GM19397 (cell line): ENCODE results near the gene YPEL3.
A peak's percentile ranks its signal among the peaks of the same experiment; 100 is the strongest.

Experiments used
- ATAC-seq: cut with Tn5 transposase; IDR thresholded peaks from one replicate; pipeline ENCODE4 v1.9.1; 2021; ENCODE audit warnings: mild to moderate bottlenecking, moderate library complexity; ENCODE audit not compliant: unreplicated experiment

The YPEL3 gene

DNA sequence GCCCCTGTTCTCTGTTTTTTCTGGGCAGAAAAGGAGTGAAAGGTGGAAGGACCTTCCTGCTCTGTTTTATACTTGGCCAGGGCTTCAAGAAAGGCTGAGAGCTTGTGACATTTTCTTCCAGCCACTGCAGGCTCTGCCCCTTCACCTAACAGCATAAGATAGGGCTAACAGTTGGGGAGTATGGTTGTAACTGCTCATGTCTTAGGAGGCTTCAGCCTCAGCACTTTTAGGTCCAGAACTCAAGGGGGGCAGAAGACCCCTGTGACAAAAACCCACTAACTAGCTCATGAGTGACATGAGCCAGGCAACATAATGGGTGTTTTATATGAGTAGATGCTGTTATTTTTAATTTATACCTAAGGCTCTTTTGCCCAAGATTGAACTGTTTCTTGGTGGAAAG lies 25.5 kb downstream of the YPEL3 start:
- no peak for ATAC-seq

DNA sequence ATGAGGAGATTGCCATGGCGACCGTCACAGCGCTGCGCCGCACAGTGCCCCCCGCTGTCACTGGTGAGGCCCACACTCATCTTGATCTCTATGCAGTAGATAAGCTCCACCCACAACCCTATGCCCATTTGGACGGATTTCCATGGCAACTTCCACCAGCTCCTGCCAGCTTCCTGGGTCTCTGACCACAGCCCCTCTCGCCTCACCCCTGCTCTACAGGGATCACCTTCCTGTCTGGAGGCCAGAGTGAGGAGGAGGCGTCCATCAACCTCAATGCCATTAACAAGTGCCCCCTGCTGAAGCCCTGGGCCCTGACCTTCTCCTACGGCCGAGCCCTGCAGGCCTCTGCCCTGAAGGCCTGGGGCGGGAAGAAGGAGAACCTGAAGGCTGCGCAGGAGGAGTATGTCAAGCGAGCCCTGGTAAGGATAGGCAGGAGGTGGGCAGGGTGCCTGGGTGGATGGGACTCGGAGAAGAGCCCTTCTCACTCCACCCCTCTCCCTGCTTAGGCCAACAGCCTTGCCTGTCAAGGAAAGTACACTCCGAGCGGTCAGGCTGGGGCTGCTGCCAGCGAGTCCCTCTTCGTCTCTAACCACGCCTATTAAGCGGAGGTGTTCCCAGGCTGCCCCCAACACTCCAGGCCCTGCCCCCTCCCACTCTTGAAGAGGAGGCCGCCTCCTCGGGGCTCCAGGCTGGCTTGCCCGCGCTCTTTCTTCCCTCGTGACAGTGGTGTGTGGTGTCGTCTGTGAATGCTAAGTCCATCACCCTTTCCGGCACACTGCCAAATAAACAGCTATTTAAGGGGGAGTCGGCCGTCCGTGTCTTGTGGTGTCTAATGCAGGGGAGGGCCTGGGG lies 26.2 kb downstream of the YPEL3 start:
- ATAC-seq: no peak

DNA sequence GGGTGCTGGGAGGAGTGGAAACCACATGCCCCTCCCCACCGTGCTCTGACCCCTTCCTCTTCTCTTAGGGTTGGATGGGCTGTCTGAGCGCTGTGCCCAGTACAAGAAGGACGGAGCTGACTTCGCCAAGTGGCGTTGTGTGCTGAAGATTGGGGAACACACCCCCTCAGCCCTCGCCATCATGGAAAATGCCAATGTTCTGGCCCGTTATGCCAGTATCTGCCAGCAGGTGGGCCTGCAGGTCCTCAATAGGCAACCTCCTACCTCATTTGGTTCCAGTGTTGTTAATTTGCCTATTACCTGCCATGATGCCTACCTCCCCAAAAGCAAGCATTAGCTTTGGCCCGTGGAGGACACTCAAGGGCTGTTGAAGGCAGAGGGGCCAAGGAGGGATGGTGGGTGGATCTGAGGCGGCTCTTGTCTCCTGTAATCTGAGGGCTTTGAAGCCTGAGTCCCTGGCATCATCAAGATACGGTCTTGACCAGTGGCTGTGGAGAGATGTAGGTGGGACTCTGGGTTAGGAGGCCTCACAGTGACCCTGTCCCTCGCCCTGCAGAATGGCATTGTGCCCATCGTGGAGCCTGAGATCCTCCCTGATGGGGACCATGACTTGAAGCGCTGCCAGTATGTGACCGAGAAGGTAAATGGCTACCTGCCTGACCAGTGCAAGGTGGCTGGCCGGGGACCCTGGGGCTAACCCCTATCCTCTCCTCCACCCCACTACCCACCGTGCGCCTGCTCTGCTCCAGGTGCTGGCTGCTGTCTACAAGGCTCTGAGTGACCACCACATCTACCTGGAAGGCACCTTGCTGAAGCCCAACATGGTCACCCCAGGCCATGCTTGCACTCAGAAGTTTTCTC lies 27.0 kb downstream of the YPEL3 start:
- ATAC-seq: no peak

DNA sequence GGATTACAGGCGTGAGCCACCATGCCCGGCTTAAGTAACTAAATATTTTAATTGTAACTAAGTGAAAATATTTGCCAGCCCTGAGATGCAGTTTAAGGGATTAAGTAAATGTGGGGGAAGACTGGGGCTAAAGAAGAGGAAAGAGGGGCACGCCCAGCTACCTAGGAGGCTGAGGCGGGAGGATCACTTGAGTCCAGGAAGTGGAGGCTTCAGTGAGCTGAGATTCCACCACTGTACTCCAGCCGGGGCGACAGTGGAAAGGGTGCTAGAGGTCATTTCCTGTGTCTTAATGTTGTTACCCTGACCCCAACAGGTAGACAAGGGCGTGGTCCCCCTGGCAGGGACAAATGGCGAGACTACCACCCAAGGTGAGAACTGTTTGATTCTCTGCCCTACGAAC lies 27.7 kb downstream of the YPEL3 start:
- no peak for ATAC-seq

DNA sequence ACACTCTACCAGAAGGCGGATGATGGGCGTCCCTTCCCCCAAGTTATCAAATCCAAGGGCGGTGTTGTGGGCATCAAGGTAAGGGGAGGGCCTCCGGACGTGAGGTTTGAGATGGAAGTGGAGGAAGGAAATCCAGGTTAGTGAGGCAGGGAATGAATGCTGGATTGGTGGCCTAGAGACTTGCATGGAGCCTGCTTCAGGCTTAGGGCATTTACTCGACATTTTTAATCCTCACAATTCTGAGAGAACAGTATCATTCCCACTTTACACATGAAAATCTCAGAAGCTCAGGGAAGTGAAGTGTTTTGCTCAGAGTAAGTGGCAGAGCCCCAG lies 28.5 kb downstream of the YPEL3 start:
- no peak for ATAC-seq

DNA sequence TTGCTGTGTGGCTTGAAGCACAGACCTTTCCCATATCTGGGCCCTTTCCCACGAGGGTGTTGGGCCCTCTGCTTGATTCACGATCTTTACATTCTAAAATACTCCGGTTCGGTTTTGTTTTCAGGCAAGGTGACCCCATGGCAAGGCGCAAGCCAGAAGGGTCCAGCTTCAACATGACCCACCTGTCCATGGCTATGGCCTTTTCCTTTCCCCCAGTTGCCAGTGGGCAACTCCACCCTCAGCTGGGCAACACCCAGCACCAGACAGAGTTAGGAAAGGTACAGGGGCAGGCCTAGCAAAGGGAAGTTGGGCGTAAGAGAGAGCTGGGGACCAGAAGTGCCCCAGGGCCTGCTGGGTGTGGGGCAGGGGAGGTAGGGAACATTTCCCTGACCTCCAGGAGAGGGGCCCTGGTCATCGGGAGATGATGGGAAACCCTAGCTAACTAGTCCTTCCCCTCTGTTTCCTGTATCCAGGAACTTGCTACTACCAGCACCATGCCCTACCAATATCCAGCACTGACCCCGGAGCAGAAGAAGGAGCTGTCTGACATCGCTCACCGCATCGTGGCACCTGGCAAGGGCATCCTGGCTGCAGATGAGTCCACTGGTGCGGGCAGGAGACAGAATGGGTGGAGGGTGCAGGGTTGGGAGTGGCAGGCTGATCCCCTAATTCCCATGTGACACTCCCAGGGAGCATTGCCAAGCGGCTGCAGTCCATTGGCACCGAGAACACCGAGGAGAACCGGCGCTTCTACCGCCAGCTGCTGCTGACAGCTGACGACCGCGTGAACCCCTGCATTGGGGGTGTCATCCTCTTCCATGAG lies 29.0 kb downstream of the YPEL3 start:
- ATAC-seq: no peak

DNA sequence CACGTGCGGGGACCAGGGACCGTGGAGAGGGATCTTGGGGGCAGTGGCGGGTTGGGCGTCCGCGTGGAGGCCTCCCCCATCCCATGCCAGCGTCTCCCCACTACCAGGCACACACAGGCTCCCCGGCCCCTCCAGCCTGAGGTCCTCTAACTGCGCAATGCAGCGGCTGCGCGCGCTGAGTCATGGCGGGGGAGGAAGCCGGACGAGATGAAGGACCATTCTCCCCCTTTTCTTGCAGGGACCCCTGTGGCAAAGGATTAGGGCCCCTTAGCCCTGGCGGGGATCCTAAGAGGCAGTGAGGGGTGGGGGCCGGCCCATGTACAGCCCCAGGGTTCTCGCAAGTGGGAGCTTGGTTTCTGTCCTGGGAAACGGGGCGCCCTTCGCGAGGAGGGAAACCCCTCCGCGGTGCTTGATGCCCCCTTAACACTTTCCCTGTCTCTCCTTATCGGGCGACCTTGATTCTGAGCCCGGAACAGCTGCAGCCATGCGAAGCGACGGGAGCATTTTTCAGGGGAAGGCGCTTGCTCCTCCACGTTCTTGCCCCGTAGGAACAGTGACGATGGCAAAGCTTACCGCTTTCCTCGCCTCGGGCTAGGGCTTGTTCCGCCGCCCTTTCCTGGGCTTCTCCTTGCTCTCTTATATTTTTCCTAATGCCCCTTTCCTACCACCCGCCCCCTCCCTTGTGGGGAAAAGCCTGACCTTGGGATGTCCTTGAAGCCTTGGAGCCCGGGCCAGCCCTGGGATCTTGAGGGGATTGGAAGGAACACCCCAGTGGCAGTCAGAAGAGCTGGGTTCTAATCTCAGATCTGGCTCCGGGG lies 29.9 kb downstream of the YPEL3 start:
- peak; percentile 1 for ATAC-seq

DNA sequence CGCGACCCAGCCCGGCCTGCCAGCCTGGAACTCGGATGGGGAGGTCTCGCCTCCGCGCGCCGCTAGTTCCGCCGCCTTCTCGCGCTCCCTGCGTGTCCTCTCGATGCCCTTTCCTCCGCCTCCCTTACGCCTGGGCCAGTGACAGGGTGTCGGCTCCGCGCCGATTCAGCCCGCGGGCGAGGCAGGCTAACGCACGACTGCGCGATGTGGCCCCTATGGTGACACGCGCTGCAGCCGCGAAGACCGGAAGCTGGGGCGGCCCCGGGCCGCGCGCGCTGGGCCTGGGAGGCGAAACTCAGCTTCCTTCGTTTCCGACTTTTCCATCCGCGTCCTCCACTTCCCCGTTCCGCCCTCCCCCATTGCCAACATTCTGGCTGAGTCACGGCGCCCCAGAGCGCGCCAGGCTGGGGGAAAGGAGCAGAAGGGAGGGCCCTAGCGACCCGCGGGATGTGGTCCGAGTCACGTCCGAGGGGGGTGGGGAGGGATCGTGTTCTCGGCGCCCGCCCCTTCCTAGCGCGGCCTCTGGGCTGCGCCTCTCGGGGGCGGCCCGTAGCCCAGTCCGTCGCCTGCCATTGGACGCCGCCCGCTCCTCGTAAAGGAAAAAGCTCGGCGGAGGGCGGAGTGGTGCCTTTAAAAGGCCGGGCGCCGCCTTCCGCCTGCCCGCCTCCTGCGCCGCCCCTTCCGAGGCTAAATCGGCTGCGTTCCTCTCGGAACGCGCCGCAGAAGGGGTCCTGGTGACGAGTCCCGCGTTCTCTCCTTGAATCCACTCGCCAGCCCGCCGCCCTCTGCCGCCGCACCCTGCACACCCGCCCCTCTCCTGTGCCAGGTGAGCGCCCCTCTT lies 30.7 kb downstream of the YPEL3 start, which contains the start of gene ALDOA:
Gene ALDOA (plus strand): TSS at position 659 of the 841 bp plus-strand sequence. CDS start 1,138 bp downstream, outside the sequence.
- peak; percentile 77 for ATAC-seq

DNA sequence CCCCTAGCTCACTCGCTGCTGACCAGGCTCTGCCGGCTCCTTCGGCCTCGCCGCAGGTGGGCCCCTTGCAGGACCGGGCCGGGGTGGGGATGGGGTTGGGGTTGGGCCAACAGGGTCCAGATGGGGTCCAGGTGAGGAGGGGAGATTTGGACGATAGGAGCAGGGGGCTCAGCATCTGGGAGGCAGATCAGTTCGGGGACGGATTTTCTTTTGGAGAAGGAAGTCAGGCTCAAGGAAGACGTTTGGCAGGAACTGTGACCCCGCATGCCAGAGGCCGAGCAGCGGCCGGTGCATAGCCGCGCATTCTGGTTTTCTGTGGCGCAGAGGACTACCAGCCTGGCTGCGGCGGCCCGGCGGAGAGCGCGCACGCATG lies 31.3 kb downstream of the YPEL3 start:
- ATAC-seq: peak; percentile 2

DNA sequence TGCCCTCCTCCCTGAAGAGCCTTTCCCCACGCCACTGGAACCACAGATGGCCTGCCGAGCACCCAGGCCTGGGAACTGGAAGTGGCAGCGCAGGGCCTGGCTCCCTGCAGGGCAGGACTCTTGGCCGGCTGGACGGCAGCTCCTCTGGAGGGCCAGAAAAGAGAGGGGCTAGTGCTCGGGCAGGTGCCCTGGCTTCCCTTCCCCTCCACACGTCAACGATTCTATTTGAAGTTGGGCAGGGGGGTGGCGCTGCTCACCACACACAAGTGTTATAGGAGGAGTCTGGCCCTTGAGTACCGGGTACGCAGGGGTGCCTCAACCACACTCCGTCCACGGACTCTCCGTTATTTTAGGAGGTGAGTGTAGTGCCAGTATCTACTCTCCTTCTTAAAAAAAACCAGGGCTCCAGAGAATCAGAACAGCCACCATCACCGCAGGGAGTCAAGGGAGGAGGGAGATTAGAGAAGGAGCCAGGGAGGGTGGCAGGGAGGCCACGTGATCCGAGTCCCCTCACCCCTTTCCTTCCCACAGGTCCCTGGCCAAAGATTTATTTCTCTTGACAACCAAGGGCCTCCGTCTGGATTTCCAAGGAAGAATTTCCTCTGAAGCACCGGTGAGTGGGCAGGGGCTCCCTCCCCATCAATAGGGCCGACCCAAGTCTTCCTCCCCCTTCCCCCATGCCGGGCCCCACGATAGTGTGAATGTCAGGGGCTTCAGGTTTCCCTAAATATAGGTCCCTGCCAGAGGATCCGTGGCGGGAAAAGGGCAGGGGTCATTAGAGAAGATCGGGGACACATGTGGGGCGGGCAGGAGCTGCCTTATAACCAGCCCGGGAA lies 31.9 kb downstream of the YPEL3 start:
- ATAC-seq: no peak

DNA sequence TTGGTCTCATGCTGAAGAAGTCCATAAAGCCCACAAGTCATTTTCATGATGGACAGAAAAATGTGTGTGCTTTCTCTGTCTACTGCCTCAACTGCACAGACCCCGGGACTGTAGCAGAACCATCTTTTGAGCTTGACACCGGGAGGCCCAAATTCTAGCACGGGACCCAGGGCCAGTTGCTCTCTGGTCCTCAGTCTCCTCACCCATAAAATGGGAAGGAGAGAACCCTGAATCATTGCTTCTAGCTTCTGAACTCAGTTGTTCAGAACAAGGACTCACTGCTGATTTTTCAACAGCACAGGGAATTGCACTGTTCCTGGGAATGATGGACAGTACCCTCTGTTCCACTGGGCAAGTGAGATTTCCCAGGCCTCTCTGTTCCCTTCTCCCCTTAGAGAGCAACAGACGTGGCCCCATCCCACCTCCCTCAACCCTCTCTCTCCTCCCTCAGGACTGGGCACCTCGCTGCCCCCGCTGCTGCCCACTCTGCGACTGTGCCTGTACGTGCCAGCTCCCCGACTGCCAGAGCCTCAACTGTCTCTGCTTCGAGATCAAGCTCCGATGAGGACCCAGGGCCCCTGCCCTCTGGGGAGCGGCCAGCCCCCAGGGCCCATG lies 32.6 kb downstream of the YPEL3 start:
- ATAC-seq: no peak

DNA sequence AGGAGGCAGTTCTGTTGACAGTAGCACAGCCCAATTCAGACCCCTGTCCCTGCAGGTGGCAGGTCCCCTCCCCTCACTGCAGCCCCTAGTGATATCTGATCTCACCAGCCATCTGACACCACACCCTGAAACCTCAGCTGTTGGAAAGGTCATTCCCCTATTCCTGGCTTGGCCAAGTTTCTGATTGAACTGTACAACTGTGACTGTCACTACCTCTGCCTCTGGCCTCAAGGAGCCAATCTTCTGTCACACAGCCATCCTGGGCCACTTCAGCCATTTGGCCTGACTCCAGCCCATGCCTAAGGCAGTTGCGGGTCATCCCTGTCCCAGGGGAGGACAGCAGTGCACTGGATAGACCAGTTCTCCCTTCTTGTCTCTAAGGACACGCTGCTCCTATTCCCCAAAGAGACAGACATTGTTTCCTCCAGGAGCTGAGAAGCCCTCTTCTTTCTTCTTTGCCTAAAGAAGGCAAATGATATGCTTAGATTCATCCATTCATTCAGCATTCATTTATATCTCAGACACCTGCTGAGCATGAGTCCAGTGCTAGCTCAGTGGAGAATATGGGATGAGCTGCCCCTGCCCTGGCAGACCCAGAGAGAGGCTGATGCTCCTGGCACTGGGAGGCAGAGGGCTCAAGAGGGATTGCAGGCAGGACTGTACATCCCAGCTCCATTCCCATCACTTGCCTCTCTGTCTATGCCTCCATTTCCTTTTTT lies 35.0 kb downstream of the YPEL3 start:
- ATAC-seq: no peak

DNA sequence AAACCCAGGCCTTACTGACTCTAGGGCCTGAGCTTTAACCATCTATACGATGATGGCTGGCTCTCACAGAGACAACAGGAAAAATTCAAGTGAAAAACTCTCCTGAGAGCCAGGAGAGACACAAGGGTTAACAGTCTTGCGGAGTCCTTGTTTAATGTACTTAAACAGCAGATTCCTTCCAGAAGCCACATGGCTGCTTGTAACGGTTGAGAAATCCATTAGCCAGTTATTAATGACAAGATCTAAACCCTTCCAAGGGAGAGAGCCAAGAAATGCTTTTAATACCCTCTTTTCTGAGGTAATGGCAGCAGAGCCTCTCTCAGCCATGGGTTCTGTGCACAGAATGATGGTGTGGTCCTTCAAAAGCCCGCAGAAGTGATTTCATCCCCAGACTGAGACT lies 35.7 kb downstream of the YPEL3 start:
- ATAC-seq: no peak

DNA sequence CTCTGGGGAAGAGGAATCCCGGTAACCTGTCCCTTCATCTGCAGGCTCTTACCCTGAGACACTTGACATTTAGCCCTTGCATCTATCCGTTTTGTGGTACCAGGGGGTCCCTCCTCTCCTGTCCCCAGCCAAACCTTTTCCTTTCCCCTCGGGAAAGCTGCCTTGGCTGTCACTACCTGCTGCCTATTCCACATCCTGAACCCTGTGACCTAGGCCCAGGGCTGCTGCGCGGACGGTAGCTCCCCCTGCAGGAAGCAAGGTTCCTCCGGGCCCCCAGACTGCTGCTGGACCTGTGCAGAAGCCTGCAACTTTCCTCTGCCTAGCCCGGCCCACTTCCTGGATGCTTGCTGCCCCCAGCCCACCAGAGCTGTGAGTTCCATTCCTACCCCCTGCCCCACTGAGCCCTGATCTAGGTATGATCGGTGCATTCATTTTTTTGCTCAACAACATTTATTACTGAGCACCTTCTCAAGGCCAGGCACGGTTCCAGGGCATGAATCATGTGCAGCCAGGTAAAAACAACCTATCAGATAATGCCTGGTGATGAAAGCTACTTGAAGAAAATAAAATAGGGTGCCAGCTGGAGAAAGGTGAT lies 41.0 kb downstream of the YPEL3 start:
- no peak for ATAC-seq

DNA sequence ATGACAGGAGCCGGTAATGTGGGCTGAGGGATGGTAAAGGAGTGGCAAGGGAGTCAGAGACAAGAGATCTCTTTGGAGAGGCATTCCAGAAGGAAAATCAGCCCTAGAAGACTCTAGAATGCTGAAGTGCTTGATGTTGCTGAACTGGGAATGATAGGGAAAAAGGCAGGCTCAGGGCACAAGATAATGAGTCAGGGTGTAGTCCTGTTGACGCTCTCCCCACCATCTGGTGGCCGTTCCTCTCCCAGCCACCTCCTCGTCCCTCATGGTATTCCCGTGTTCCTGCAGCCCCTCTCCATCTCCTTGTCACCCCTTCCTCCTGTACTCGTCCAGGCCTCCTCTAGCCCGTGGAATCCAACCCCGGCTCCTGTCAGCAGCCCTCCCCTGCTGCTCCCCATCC lies 41.6 kb downstream of the YPEL3 start:
- no peak for ATAC-seq

DNA sequence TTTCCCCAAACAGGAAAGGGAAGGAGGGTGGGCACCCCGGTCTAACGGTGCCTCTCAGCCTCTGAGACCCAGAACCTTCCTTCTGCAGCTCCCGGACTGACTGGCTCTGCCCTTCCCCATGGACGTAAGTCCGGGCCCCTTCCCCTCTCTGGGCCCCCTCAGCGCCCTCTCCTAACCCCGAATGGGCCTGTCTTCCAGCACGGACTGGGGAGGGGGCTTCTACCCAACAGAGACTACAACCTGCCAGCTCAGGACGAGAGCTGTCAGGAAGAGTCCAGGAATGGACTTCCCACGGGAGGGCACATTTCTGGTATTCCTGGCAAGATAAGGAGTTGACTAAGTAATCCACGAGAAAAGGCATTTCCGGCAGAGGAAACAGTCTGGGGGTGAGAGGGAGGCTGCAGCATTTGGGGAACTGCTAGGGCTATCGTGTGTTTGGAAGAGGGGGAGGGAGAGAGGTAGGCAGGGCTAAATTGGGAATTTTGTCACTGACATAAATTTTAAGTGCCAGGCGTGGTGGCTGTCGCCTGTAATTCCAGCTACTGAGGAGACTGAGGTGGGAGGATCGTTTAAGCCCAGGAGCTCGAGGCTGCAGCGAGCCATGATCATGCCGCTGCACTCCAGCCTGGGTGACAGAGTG lies 42.5 kb downstream of the YPEL3 start:
- ATAC-seq: peak; percentile 9
